ENCODE measurements around the gene CERKL.

CERKL gene

DNA sequence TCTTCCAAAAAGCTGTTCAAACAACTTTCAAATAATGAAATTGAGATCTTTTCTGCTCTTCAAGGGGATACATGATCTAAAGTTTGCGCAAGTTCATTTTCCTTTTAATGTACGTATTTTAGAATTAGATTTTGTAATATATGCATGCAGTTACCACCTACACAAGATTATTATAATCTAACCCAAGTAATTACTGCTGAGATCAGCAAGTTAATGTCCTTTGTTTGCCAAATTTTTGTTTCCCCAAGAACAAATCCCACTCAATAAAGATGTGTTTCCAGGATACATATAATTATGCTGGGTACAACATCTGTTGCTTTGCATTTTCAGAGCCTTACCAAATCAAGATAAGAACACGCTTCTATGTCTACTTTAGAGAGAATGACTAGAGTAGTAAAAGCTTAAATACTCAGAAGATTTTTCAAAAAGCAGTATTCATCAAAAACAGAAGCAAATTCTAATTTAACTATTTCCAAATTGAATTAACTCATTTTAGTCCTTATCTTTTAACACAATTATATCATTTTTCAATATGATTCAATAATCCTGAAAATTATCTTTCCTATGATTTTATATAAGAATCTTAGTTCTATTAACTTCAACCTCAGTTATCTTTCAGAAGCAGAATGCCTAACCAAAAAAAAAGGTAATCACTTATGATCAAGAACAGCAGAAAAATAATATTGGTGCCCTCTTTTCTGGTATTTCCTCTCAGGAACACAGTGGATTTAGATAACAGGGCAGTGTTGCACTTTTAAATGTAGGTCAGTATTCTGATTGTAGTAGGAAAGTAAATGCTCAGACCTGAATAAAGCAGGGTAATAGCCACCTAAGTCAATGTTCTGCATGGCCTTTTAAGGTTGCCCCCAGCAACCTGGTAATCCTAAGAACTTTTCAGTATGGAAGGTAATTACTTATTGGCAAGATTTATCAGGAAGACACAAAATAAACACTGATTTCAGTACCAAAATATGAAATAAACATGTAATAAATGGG, 28.0 kb downstream of the CERKL start:
- Histone ChIP-seq H3K27ac (replicated peaks; ENCODE audit: low read length) (no peak overlapping the region), H3K27me3 (ENCODE audit: control insufficient read depth in 3 of 3, insufficient read depth in 3 of 3, low read depth in 1 of 3, low read length in 3 of 3) (peaks cover 0 to 33% (median 0%) of the 10 kb centered on the region in 3 experiments), H2BK5ac (ENCODE audit: low read length) (no peak overlapping the region), H3K36me3 (replicated peaks in 1 of 2; ENCODE audit: control insufficient read depth in 2 of 2, insufficient read depth in 2 of 2, low read length in 2 of 2) (no peaks in the 10 kb centered on the region), H3K14ac (ENCODE audit: low read length) (no peak overlapping the region), H2AFZ (ENCODE audit: low read length) (no peak overlapping the region), H3K79me1 (ENCODE audit: low read depth, low read length) (no peaks in the 10 kb centered on the region), H3K4me1 (ENCODE audit: control insufficient read depth in 2 of 2, insufficient read depth in 1 of 2, low read depth in 1 of 2, low read length in 2 of 2) (no peaks in the 10 kb centered on the region), H2BK120ac (ENCODE audit: low read depth, low read length) (no peak overlapping the region), H3K23ac (ENCODE audit: low read depth, low read length, poor library complexity) (no peak overlapping the region), H4K8ac (ENCODE audit: low read depth, low read length) (no peak overlapping the region), H4K91ac (ENCODE audit: low read depth, low read length, poor library complexity) (no peak overlapping the region), H3K18ac (ENCODE audit: low read length) (no peak overlapping the region), H3K4me2 (ENCODE audit: insufficient read depth, low read length, poor library complexity, severe bottlenecking) (no peak overlapping the region), H3K4ac (ENCODE audit: low read length) (no peak overlapping the region), H2BK12ac (ENCODE audit: low read length) (no peak overlapping the region), H3K4me3 (ENCODE audit: low read length in 2 of 2) (no peak overlapping the region), H3K9me3 (replicated peaks in 1 of 2; ENCODE audit: control insufficient read depth in 2 of 2, insufficient read depth in 1 of 2, low read depth in 1 of 2, low read length in 2 of 2) (no peaks in the 10 kb centered on the region), H2BK15ac (ENCODE audit: low read length) (no peak overlapping the region), H2AK5ac (ENCODE audit: low read depth, low read length) (no peak overlapping the region), H3K9ac (ENCODE audit: low read depth, low read length, poor library complexity) (no peak overlapping the region)
- no peak for DNase-seq (ENCODE audit: low spot score)
- no CpG with 5 or more reads among the region's 3 CpGs for WGBS, 2 donors (ENCODE audit: extremely low coverage in 2 of 2, insufficient read length in 2 of 2, insufficient replicate concordance in 1 of 2)

DNA sequence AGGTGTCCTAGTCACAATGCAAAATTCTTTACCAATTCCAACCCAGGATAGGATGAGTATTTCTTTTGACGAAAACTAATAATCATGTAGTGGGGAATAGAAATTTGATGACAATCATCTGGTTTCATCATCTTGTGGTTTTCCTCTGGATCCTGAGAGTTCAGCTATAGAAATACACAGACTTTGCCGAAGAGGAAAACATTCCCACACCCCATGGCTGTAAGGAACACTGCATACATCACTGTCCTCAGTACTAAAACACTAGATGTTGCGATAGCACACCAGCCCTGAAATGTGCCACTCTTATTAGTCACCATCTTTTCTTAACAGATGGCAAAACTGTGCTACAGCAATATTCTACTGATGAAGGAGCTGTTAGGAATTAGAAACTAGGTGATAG, 29.4 kb downstream of the CERKL start:
- Histone ChIP-seq H3K4ac (ENCODE audit: low read length) (no peak overlapping the region), H3K23ac (ENCODE audit: low read depth, low read length, poor library complexity) (no peak overlapping the region), H2BK120ac (ENCODE audit: low read depth, low read length) (no peak overlapping the region), H2BK12ac (ENCODE audit: low read length) (no peak overlapping the region), H2BK15ac (ENCODE audit: low read length) (no peak overlapping the region), H2AFZ (ENCODE audit: low read length) (no peak overlapping the region), H3K9ac (ENCODE audit: low read depth, low read length, poor library complexity) (no peak overlapping the region), H3K14ac (ENCODE audit: low read length) (no peak overlapping the region), H3K27ac (replicated peaks; ENCODE audit: low read length) (no peak overlapping the region), H2AK5ac (ENCODE audit: low read depth, low read length) (no peak overlapping the region), H2BK5ac (ENCODE audit: low read length) (no peak overlapping the region), H3K18ac (ENCODE audit: low read length) (no peak overlapping the region), H3K4me1 (ENCODE audit: control insufficient read depth in 2 of 2, insufficient read depth in 1 of 2, low read depth in 1 of 2, low read length in 2 of 2) (no peaks in the 10 kb centered on the region), H3K79me1 (ENCODE audit: low read depth, low read length) (no peaks in the 10 kb centered on the region), H4K91ac (ENCODE audit: low read depth, low read length, poor library complexity) (no peak overlapping the region), H3K4me2 (ENCODE audit: insufficient read depth, low read length, poor library complexity, severe bottlenecking) (no peak overlapping the region), H3K27me3 (ENCODE audit: control insufficient read depth in 3 of 3, insufficient read depth in 3 of 3, low read depth in 1 of 3, low read length in 3 of 3) (peaks cover 0 to 23% (median 0%) of the 10 kb centered on the region in 3 experiments), H3K36me3 (replicated peaks in 1 of 2; ENCODE audit: control insufficient read depth in 2 of 2, insufficient read depth in 2 of 2, low read length in 2 of 2) (no peaks in the 10 kb centered on the region), H4K8ac (ENCODE audit: low read depth, low read length) (no peak overlapping the region), H3K9me3 (replicated peaks in 1 of 2; ENCODE audit: control insufficient read depth in 2 of 2, insufficient read depth in 1 of 2, low read depth in 1 of 2, low read length in 2 of 2) (no peaks in the 10 kb centered on the region), H3K4me3 (ENCODE audit: low read length in 2 of 2) (no peak overlapping the region)
- WGBS, 2 donors (ENCODE audit: extremely low coverage in 2 of 2, insufficient read length in 2 of 2, insufficient replicate concordance in 1 of 2): no CpG with 5 or more reads among the region's 3 CpGs
- no peak for DNase-seq (ENCODE audit: low spot score)

DNA sequence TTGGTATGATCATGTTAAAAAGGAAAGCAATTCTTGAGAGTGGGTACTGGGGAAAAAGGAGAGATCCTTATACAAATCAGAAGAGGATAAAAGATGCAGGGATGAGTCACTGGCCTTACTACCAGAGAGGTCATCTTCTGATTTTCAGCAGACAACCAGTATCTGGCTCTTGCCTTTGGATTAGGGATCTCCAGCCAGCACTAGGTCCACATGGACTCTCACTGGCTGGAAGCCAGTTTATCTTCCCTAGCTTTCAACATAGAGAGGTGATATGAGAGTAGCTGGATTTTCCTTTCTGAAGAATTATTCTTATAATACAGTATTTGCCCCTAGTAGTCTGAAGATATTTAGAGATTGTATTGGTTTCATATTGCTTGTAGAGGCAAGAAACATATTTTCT, 30.2 kb downstream of the CERKL start:
- Histone ChIP-seq H3K79me1 (ENCODE audit: low read depth, low read length) (no peaks in the 10 kb centered on the region), H2AFZ (ENCODE audit: low read length) (no peak overlapping the region), H4K91ac (ENCODE audit: low read depth, low read length, poor library complexity) (no peak overlapping the region), H3K27ac (replicated peaks; ENCODE audit: low read length) (no peak overlapping the region), H4K8ac (ENCODE audit: low read depth, low read length) (no peak overlapping the region), H3K4ac (ENCODE audit: low read length) (no peak overlapping the region), H3K9me3 (replicated peaks in 1 of 2; ENCODE audit: control insufficient read depth in 2 of 2, insufficient read depth in 1 of 2, low read depth in 1 of 2, low read length in 2 of 2) (no peaks in the 10 kb centered on the region), H3K9ac (ENCODE audit: low read depth, low read length, poor library complexity) (no peak overlapping the region), H3K14ac (ENCODE audit: low read length) (no peak overlapping the region), H2BK15ac (ENCODE audit: low read length) (no peak overlapping the region), H3K4me1 (ENCODE audit: control insufficient read depth in 2 of 2, insufficient read depth in 1 of 2, low read depth in 1 of 2, low read length in 2 of 2) (no peaks in the 10 kb centered on the region), H3K4me2 (ENCODE audit: insufficient read depth, low read length, poor library complexity, severe bottlenecking) (no peak overlapping the region), H3K36me3 (replicated peaks in 1 of 2; ENCODE audit: control insufficient read depth in 2 of 2, insufficient read depth in 2 of 2, low read length in 2 of 2) (no peaks in the 10 kb centered on the region), H2BK5ac (ENCODE audit: low read length) (no peak overlapping the region), H3K18ac (ENCODE audit: low read length) (no peak overlapping the region), H3K23ac (ENCODE audit: low read depth, low read length, poor library complexity) (no peak overlapping the region), H2BK120ac (ENCODE audit: low read depth, low read length) (no peak overlapping the region), H2AK5ac (ENCODE audit: low read depth, low read length) (no peak overlapping the region), H2BK12ac (ENCODE audit: low read length) (no peak overlapping the region), H3K4me3 (ENCODE audit: low read length in 2 of 2) (no peak overlapping the region), H3K27me3 (ENCODE audit: control insufficient read depth in 3 of 3, insufficient read depth in 3 of 3, low read depth in 1 of 3, low read length in 3 of 3) (peaks cover 0 to 22% (median 0%) of the 10 kb centered on the region in 3 experiments)
- DNase-seq (ENCODE audit: low spot score): no peak

DNA sequence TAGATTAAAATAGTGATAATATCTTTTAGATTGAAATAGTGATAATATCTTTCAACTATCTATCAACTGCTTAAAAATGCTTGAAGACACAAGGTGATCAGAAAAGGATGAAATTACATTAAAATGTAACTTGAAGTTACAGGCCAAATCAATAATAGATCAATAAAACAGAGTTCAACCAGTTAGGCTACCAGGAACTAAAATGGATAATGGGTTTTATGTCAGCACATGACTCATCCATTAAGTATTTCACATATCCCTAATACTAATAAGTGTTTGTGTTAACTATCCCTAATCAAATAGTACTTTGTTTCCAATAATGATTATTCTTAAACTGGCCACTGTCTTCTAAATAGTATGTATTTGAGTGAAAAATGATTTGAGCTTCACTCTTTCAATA, 33.7 kb downstream of the CERKL start:
- Histone ChIP-seq H2BK15ac (ENCODE audit: low read length) (no peak overlapping the region), H3K4me1 (ENCODE audit: control insufficient read depth in 2 of 2, insufficient read depth in 1 of 2, low read depth in 1 of 2, low read length in 2 of 2) (no peaks in the 10 kb centered on the region), H3K14ac (ENCODE audit: low read length) (no peak overlapping the region), H4K91ac (ENCODE audit: low read depth, low read length, poor library complexity) (no peak overlapping the region), H3K4me3 (ENCODE audit: low read length in 2 of 2) (no peak overlapping the region), H2AFZ (ENCODE audit: low read length) (no peak overlapping the region), H3K9me3 (replicated peaks in 1 of 2; ENCODE audit: control insufficient read depth in 2 of 2, insufficient read depth in 1 of 2, low read depth in 1 of 2, low read length in 2 of 2) (no peaks in the 10 kb centered on the region), H3K23ac (ENCODE audit: low read depth, low read length, poor library complexity) (no peak overlapping the region), H4K8ac (ENCODE audit: low read depth, low read length) (no peak overlapping the region), H3K79me1 (ENCODE audit: low read depth, low read length) (no peaks in the 10 kb centered on the region), H3K18ac (ENCODE audit: low read length) (no peak overlapping the region), H3K27ac (replicated peaks; ENCODE audit: low read length) (no peak overlapping the region), H3K4me2 (ENCODE audit: insufficient read depth, low read length, poor library complexity, severe bottlenecking) (no peak overlapping the region), H2BK120ac (ENCODE audit: low read depth, low read length) (no peak overlapping the region), H3K27me3 (ENCODE audit: control insufficient read depth in 3 of 3, insufficient read depth in 3 of 3, low read depth in 1 of 3, low read length in 3 of 3) (peaks cover 0 to 17% (median 0%) of the 10 kb centered on the region in 3 experiments), H2AK5ac (ENCODE audit: low read depth, low read length) (no peak overlapping the region), H2BK12ac (ENCODE audit: low read length) (no peak overlapping the region), H2BK5ac (ENCODE audit: low read length) (no peak overlapping the region), H3K9ac (ENCODE audit: low read depth, low read length, poor library complexity) (no peak overlapping the region), H3K4ac (ENCODE audit: low read length) (no peak overlapping the region), H3K36me3 (replicated peaks in 1 of 2; ENCODE audit: control insufficient read depth in 2 of 2, insufficient read depth in 2 of 2, low read length in 2 of 2) (no peaks in the 10 kb centered on the region)
- no peak for DNase-seq (ENCODE audit: low spot score)

All from neuronal stem cell (in vitro differentiated cells).